ENCODE measurements around the gene EFHC1.

EFHC1 gene

GRCh38 chr6:52502306-52503029, 82.3 kb downstream of the EFHC1 start:
- Histone ChIP-seq H3K27me3 (ENCODE audit: low read length) (no peaks in the 10 kb centered on the region), H3K9ac (ENCODE audit: low read length) (no peak overlapping the region), H3K9me2 (replicated peaks; ENCODE audit: insufficient read depth, low read length) (no peaks in the 10 kb centered on the region), H4K20me1 (ENCODE audit: low read depth, low read length) (no peaks in the 10 kb centered on the region), H3K4me2 (ENCODE audit: low read depth, low read length, poor library complexity, severe bottlenecking) (no peak overlapping the region), H3K9me3 (ENCODE audit: insufficient read depth, low read length) (no peaks in the 10 kb centered on the region), H3K4me3 (ENCODE audit: insufficient read depth, low read length, poor library complexity, severe bottlenecking) (no peak overlapping the region), H2AFZ (ENCODE audit: low read depth, low read length, severe bottlenecking) (no peak overlapping the region), H3K36me3 (ENCODE audit: low read length) (no peaks in the 10 kb centered on the region), H3K27ac (ENCODE audit: low read depth, low read length) (no peak overlapping the region), H3K79me2 (ENCODE audit: insufficient read depth, low read length) (no peaks in the 10 kb centered on the region), H3F3A (ENCODE audit: insufficient read depth) (peaks cover 12% of the 10 kb centered on the region; the same call in 1 of the 2 replicates)
- TF ChIP-seq CTCF (IDR thresholded peaks at IDR 0.05; ENCODE audit: insufficient read depth, low read length, poor library complexity, severe bottlenecking) = no peak
- TF ChIP-seq EZH2phosphoT487 (conservative IDR thresholded peaks at IDR 0.05; ENCODE audit: low read length) = no peak

- H3K9me3 ChIP-seq (ENCODE audit: insufficient read depth, low read length) = no peaks in the 10 kb centered on the region
- no peak overlapping the region for H3K9ac ChIP-seq (ENCODE audit: low read length)
- no peaks in the 10 kb centered on the region for H3K79me2 ChIP-seq (ENCODE audit: insufficient read depth, low read length)
- H2AFZ ChIP-seq (ENCODE audit: low read depth, low read length, severe bottlenecking) = no peak overlapping the region
- H3F3A ChIP-seq (ENCODE audit: insufficient read depth) = peaks cover 11% of the 10 kb centered on the region; the same call in 1 of the 2 replicates
- no peaks in the 10 kb centered on the region for H4K20me1 ChIP-seq (ENCODE audit: low read depth, low read length)
- H3K36me3 ChIP-seq (ENCODE audit: low read length) = no peaks in the 10 kb centered on the region
- H3K27ac ChIP-seq (ENCODE audit: low read depth, low read length) = no peak overlapping the region
- no peaks in the 10 kb centered on the region for H3K9me2 ChIP-seq (replicated peaks; ENCODE audit: insufficient read depth, low read length)
- H3K4me3 ChIP-seq (ENCODE audit: insufficient read depth, low read length, poor library complexity, severe bottlenecking) = no peak overlapping the region
- H3K27me3 ChIP-seq (ENCODE audit: low read length) = no peaks in the 10 kb centered on the region
- no peak for TF ChIP-seq EZH2phosphoT487 (conservative IDR thresholded peaks at IDR 0.05; ENCODE audit: low read length)
- TF ChIP-seq CTCF (IDR thresholded peaks at IDR 0.05; ENCODE audit: insufficient read depth, low read length, poor library complexity, severe bottlenecking) = no peak
- H3K4me2 ChIP-seq (ENCODE audit: low read depth, low read length, poor library complexity, severe bottlenecking) = no peak overlapping the region
Observed at GRCh38 chr6:52503323-52503747, 83.2 kb downstream of the EFHC1 start.

- Histone ChIP-seq H3K4me2 (ENCODE audit: low read depth, low read length, poor library complexity, severe bottlenecking) (no peak overlapping the region), H3K27me3 (ENCODE audit: low read length) (no peaks in the 10 kb centered on the region), H3F3A (ENCODE audit: insufficient read depth) (0 out of 2 replicates have a peak, but pooled peaks cover 3% of the 10 kb centered on the region), H3K36me3 (ENCODE audit: low read length) (no peaks in the 10 kb centered on the region), H3K27ac (ENCODE audit: low read depth, low read length) (no peak overlapping the region), H2AFZ (ENCODE audit: low read depth, low read length, severe bottlenecking) (no peak overlapping the region), H3K4me3 (ENCODE audit: insufficient read depth, low read length, poor library complexity, severe bottlenecking) (no peak overlapping the region), H4K20me1 (ENCODE audit: low read depth, low read length) (no peaks in the 10 kb centered on the region), H3K9me2 (replicated peaks; ENCODE audit: insufficient read depth, low read length) (no peaks in the 10 kb centered on the region), H3K79me2 (ENCODE audit: insufficient read depth, low read length) (no peaks in the 10 kb centered on the region), H3K9ac (ENCODE audit: low read length) (no peak overlapping the region), H3K9me3 (ENCODE audit: insufficient read depth, low read length) (no peaks in the 10 kb centered on the region)
- no peak for TF ChIP-seq CTCF (IDR thresholded peaks at IDR 0.05; ENCODE audit: insufficient read depth, low read length, poor library complexity, severe bottlenecking)
- no peak for TF ChIP-seq EZH2phosphoT487 (conservative IDR thresholded peaks at IDR 0.05; ENCODE audit: low read length)
Observed at GRCh38 chr6:52503851-52504781, 84.0 kb downstream of the EFHC1 start.
